G401 (cell line): Measurements from ENCODE around the gene POTEF. TPM values are rescaled to one million over a fixed set of nuclear protein-coding genes. Genes with fewer than 3 reads are reported as not detected.
"Not testable (repeated sequence)": the region's sequence is repeated elsewhere in the genome, so short reads cannot be mapped to it uniquely, and the experiment has no call there.

ENCODE experiments used
- DNase-seq: peaks from one replicate; pipeline ENCODE4 v3.0.0-alpha.2; 2015; ENCODE audit warnings: low spot score
- in situ Hi-C: cut with HindIII; loops from 2 replicates; pipeline ENCODE4 v1.10.0; 2016; ENCODE audit warnings: low sequenced_read_pairs, mixed read lengths
- total RNA-seq: library from RNA; depleted of rRNA; stranded (reverse); fragments of >200 nt; shearing (Covaris generic); gene quantifications from 2 replicates; pipeline ENCODE4 v1.2.3, GENCODE V29; 2014

POTEF gene
- total RNA-seq, 1 experiment from 2014 or later, result 0.10 TPM

DNA sequence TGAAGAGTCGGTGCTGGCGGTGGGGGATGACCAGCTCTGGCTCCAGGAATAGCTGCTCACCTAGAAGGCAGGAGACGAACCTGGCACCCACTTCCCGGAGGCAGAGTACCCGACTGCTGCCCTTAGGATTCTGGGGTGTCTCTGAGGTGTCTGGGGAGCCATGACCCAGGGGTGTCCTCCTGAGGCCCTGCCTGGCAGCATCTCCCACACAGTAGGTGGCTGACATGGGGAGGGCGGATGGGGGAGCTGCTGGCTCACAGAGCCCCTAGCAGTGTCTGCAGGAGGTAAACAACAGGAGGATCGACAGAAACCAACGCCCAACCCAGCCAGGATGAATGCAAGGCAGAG lies 25.4 kb upstream of the POTEF start:
- in situ Hi-C loops, DNase-seq: not testable (repeated sequence)

DNA sequence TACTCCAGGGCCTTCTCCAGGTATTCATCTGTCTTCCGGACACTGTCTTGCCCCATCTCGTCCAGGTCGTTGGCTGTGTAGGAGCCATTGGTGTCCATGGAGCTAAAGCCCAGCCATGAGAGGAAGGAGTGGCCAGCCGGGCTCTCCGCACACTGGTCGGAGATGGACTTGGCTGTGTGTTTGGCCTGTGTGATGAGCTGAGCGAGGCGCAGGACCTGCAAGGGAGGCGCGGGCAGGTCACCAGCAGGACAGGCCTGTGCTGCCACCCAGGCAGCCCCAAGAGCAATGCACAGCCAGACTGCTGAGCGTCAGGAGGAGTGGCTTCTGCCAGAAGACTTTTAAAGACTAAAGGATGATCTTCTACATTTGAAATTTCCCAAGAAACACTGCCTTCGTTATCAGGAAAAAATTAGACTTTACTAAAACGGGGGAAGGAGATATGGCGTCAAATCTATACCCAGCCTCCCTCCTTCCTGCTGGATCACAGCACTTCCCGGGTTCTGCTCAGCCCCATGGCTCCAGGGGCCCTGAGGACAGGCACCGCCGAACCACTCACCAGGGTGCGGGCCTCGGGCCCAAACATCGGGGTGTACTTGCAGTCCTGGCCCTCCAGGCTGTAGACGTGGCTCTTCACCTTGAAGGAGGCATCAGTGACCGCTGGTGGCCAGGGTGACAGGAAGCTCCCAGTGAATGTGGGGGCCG lies 24.9 kb upstream of the POTEF start:
- in situ Hi-C loops, DNase-seq: not testable (repeated sequence)

DNA sequence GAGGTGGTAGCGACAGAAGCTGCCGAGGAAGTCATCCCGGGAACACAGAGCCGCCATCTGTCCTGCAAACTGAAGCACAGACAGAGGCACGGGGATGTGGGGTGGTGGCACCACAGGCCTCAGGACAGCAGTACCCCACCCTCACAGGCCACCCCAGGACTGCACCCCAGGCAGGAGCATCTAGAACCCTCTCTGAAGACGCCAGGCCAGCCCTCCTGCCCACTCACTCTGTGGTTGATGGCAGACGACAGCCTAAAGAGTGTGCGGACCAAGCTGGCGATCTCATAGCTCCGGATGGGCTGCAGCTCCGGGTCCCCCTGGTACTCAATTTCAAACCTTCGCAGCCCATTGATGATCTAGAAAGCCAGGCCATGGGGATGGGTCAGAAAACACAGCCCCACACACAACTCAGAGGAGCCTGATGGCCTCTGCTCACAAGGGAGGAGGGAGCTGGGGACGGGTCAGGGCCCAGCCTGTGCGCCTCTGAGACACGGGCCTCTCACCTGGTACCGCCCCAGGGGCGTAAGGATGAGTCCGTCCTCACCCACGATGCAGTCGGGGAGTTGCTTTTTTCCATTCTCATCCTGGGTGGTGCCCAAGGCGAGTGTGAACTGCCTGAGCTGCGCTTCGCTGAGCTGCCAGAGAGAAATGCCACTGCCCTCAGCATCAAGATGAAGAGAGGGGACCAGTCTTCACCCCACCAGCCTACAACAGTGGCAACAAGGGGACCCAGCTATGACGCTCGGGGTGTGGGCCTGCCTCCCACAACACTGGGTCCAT lies 24.0 kb upstream of the POTEF start:
- in situ Hi-C loops, result no loop called here
- peak; percentile 35 for DNase-seq

DNA sequence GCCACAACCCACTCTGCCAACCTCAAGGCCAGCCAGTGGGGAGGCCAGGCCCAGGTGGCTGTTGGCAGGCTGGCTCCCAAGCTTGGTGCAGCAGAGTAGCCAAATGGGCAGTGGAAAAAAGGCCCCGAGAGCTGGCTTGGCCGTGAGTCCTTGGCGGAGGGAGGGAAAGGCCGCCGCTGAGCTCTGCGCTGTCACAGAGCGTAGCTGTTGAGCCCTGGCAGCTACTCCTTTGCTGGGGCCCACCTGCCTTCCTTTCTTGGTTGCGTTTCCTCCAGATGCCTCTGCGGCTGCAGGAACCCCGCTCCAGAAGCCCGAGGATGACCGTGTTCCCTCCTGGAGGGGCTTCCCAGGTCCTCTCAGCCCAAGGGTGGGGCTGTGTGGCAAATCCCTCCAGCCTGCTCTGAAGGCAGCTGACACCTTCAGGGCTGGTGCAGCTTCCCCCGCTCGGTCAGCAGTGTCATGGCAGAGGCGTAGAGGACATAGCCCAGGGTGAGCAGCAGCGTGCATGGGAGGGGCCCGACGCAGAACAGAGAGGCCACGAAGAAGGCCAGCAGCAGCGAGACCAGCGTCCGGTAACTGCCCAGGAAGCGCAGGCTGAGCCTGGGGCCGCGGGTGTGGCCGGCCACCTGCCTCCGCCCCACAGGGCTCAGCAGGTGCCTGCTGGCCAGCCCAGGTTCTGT lies 23.3 kb upstream of the POTEF start:
- in situ Hi-C loops, result not testable (repeated sequence)
- peak; percentile 69 for DNase-seq

DNA sequence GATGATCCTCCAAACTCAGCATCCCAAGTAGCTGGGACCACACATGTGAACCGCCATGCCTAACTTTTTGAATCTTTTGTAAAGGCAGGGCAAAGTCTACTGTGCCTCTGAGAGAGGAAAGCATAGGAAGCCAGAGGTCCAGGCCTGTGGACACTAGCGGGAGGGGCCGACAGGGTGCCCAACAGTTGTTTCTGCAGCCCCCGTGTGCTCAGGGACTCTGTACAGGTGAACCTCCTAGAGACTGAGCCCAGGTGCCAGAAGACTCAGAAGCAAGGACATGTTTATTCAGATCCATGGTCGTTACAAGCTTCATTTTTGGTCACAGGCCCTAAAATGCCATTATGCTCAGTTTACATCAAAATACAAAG lies 22.1 kb upstream of the POTEF start:
- DNase-seq, in situ Hi-C loops: not testable (repeated sequence)

DNA sequence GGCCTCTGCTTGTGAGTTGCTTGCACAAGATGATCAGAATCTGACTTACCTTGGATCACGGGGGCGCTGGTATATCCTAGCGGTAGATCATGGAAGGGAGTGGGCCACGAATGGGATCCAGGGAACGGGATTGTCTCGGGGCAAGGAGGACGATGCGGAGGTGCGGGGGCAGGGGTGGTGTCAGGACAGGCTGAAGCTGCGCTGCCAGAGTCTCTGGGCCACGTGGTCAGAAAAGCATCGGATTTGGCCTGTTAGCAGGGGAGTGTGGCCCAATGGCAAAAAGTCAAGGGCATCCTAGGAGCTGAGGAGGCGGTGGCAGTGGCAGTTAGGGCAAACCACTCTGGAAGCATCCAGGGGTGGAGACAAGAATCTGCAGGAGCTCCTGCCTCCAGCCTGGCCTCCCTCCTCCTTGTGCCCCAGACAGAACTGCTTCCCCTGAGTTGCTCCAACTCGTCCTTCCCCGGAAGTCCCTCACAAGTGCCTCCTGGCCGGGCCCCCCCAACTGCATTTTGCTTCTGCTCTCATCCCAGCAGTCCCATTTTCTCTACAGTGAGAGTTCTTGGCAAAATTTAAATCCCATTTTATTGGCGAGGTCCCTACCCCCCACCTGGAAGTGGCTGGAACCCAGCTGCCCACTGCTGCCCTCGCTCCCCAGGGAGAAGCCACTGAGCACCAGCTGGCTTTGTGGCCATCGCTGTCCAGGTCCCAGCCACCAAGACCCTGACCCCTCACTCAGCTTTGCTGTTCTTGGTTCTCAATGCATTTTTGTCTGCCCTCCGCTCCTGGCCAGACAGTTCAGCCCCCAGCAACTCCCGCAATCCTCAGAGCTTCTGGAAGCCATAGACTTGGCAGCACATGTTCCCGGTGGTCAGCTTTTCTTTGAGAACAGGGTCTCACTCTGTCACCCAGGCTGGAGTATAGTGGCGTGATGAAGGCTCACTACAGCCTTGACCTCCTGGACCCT lies 21.4 kb upstream of the POTEF start:
- in situ Hi-C loops, result no loop called here

DNA sequence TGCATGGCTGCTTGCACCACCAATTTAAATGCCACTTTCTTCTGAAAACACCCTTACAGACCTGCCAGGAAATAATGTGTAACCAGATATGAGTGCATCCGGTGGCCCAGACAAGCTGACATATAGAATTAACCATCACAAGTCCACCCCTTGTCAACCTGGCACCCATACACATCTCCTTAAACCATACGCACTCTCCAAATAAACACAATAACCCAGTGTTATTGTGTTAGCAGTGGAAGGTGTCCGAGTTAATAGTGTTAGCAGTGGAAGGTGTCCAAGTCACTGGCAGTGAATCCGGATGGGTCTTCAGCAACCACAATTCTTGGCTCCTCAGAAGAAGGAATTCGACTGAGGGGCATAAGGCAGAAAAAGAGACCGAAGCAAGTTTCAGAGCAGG lies 19.5 kb upstream of the POTEF start:
- in situ Hi-C loops, DNase-seq: not testable (repeated sequence)

More for the DNA sequence above, 21.4 kb upstream of the POTEF start:
- no peak for DNase-seq

DNA sequence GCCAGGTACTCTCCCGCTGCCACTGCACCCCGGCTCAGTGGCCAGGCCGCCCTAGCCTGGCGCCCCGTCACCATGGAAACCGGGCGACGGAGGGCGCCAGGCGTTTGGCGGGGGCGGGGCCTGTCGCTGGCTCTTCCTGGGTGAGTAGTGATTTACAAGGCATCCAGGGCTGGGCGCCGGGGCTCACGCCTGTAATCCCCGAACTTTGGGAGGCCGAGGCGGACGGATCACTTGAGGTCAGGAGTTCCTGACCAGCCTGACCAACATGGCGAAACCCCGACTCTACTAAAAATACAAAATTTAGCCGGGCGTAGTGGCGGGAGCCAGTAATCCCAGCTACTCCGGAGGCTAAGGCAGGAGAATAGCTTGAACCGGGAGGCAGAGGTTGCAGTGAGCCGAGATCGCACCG lies 16.0 kb upstream of the POTEF start, which contains the start of gene CCDC74B:
CCDC74B (minus strand) TSS at position 107 of the 409 bp plus-strand sequence. CDS start 116 bp downstream, outside the sequence.
- DNase-seq, result peak; percentile 55

DNA sequence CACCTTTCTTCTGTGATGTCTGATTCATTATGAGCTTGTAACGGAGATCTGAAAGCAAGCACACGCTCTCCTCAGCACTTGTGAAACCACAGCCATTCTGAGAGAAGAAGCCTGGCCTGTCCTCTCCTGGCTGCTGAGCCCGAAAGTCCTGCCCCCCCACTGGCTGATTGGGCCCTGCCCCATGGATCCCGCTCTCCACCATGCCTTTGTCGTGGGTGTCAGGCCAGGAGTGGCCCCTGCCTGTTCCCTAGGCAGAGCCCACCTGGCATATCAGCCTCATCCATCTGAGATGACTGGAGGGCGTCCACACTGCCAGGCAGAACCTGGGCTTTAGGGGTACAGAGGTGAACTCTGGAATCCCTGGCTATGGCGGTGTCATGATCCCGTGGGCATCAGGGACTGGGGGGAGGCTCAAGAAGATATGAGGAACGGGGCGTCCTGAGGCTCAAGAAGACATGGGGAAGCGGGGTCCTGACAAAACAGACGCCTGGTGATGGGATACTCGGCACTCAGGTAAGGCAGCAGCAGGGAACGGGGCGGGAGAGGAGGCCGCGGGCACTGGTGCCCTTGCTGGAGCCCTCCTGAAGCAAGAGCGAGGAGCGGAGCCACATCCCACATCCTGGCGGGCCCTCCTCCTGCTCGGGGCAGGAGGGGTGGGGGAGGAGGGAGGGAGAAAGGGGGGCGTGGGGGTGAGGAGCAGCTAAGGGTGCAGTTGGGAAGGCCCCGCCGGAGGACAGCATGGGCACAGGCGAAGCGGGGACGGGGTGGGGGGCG lies 14.4 kb upstream of the POTEF start:
- DNase-seq, in situ Hi-C loops: not testable (repeated sequence)

More for the DNA sequence above, 16.0 kb upstream of the POTEF start, which contains the start of gene CCDC74B:
- in situ Hi-C loops, result not testable (repeated sequence)

DNA sequence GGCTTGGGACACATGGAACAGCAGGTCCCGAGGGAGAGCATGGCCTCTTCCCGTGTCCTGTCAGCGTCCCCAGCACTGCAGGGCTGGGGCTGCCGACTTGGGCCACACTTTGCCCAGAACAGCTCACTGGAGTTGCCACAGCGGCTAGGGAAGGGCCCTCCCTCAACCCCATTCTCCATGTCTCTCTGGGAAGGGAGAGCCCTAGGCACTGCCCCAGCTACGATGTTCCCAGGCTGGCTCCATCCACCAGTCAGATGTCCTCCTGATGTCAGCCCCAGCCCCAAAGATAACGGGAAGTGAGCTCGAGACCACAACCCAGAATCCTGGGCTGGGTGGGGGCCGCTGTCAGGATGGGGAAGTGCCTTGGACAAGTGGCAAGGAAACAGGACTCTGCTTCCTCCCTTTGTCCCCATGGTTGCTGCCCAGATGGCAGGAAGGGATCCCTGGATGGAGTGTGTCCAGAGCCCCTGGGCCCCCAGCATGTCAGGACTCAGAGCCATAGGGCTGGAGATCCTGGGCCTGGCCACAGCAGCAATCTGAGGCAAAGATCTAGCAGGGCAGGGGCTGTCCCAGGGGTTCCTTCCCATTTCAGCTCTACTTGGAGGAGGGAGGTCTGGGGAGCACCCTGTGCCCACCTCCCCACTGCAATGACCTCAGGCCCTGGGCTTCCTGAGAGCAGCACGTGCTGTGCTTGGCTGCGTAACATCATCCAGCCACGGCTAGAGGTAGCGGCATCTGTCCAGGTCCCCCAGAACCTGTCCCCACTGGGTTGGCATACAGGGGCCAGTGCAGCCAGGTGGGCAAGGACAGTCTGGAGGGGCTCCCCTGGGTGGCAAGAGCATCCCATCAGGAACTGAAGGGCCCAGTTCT lies 13.6 kb upstream of the POTEF start:
- DNase-seq, in situ Hi-C loops: not testable (repeated sequence)

DNA sequence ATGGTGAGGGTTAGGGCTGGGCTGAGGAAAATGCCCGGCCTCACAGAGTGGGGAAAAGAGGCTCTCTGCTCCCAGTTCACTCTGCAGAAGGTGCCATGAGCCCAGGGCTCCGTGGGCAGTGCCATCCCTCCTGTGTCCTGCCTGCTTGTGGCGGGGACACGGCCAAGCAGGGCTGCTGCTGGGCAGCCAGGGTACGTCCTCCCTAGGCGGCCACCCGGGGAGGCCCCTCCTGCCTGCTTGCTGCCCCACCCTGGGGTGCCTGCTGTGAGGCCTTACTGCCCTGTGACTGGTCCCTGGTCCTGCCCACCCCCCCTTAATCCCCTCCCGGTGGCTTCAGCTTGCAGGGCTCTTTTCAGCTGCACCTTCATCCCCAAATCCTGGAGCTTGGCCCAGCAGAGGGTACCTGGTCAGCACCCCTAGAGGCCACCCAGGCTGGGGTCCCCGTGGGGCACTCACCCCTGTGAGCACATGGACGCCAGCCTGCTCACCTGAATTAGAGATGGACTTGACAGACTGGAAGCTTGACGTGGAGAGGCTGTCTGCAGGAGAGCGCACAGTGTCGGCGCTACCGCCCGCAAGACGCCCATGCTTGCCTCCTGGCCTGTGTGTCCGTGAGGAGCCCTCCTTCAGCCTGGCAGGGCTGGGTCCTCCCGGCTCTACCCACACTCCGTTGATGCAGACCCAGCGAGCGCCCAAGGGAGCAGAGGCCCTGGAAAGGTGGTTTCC lies 12.8 kb upstream of the POTEF start:
- DNase-seq, in situ Hi-C loops: not testable (repeated sequence)

DNA sequence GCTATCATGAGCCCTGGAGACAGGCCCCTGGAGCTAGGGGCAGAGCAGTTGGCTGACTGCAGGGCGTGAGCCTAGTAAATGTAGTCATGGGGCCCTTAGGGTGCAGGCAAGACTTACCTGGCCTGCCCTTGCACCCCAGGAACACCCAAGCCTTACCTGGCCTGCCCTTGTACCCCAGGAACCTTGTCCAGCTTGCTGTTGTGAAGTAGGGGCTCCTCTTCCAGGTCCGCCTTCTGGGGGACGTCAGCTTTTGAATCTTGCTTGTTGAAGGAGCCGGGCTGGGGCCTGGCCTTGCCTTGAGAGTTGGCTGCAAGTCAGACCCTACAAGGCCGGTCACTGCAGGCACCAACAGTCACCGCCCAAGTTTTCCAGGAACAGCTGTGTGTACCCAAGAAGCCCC lies 12.0 kb upstream of the POTEF start:
- DNase-seq, in situ Hi-C loops: not testable (repeated sequence)

DNA sequence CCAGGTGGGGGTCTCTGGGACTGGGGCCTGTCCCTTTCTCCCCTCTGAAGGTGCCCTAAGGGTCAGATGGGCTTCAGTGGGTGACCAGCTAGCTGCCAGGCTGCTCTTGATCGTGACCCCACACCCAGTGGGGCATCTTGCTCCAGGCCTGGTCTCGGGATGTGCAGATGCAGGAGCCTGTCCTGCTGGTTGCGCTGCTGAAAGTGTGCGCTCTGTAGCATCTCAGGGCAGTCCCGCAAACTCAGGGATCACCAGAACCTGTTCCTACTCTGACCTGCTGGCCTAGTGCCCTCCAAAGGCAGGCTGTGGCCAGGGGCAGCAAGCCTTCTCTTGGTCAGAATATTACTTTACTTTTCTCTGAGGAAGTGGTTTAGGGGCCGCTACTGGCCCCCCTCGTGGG lies 11.5 kb upstream of the POTEF start:
- DNase-seq, in situ Hi-C loops: not testable (repeated sequence)

DNA sequence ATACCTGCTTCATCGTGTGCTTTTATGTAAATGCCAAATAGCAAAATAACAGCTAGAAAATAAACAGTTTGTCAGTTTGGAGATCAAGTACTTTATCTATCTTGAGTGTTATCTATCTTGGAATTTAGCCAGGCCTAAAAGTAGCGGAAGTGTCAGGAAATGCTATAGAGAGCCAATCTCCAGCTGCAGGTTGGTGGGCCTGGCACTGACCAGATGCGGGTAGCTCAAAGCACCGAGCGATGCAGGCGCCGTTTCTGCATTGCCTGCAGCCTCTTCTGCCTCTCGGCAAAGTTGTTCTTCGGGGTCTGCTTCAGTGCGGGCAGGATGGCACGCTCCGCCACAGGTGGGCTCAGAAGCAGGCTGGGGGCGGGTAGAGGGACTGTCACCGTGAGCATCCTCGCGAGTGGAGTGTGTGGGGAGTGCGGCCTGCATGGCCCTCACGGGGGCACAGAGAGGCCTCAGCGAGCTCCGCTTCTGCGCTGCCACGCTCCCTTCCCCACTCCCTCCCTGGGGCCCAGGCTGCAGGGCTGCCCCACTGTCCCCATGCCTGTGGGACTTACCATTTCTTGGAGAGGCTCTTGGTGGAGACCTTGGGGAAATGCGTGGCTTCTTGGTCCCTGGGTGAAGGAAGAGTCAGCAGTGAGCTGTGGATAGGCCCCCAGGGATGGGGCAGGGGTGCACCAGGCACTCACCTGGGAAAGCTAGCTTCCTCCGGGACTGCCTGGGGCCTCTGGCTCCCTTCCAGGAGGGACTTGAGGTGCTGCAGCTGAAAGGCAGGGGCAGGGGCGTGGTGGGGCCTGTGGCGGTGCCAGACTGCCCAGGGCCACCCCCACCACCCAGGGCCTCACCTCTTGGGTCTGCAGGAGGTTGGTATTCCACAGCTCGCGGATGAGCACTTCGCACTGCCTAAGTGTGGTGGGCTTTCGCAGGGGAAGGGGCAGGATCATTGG lies 10.6 kb upstream of the POTEF start:
- in situ Hi-C loops, DNase-seq: not testable (repeated sequence)

DNA sequence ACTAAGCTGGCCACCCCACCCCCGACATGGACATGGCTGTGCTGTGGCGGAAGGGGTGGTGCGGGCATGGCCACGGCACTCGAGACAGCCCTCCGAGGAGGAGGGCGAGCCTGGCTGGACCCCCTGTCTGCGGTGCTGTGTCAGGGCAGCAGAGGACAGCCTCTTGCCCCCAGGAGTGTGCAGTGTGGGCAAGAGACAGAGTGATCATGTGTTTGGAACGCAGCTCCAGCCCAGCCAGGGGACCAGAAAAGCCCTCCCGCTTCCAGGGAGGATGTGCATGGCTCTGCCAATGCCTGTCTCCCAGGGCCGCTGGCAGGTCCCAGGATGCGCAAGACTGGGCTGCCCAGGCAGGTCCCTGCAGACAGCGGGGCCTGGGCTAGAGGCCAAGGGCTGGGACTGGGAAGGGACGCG lies 9.8 kb upstream of the POTEF start:
- in situ Hi-C loops, DNase-seq: not testable (repeated sequence)
